ENCODE results near the gene NXPE1. TPM values are rescaled to one million over a fixed set of nuclear protein-coding genes. Genes with fewer than 3 reads are reported as not detected.

The NXPE1 gene
- total RNA-seq, 2 donors from 2014 or later = 210 to 217 TPM

DNA sequence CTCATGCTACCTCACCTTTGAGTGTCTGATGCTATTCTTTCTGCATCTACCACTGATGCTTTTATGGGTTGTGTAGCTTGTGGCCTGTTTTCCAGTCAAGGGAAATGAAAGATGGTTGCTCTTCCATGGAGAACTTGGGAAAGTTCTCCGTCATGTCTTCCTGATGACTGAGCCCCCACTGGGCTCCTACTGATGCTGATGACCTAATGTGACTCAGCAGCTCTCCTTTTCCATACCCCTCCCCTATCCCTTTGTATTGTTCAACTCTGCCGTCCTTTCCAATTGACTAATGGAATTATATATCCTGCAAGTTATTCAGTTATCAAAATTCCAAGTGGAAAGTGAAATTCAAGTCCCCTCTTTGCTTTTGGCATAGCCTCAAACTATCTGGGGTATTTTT lies 75.8 kb downstream of the NXPE1 start:
- intact Hi-C loops (cut with DNase I) = no loop called here
- no peak for DNase-seq
- TF ChIP-seq, protein P1, sequence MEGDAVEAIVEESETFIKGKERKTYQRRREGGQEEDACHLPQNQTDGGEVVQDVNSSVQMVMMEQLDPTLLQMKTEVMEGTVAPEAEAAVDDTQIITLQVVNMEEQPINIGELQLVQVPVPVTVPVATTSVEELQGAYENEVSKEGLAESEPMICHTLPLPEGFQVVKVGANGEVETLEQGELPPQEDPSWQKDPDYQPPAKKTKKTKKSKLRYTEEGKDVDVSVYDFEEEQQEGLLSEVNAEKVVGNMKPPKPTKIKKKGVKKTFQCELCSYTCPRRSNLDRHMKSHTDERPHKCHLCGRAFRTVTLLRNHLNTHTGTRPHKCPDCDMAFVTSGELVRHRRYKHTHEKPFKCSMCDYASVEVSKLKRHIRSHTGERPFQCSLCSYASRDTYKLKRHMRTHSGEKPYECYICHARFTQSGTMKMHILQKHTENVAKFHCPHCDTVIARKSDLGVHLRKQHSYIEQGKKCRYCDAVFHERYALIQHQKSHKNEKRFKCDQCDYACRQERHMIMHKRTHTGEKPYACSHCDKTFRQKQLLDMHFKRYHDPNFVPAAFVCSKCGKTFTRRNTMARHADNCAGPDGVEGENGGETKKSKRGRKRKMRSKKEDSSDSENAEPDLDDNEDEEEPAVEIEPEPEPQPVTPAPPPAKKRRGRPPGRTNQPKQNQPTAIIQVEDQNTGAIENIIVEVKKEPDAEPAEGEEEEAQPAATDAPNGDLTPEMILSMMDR (IDR thresholded peaks at IDR 0.05) = no peak

DNA sequence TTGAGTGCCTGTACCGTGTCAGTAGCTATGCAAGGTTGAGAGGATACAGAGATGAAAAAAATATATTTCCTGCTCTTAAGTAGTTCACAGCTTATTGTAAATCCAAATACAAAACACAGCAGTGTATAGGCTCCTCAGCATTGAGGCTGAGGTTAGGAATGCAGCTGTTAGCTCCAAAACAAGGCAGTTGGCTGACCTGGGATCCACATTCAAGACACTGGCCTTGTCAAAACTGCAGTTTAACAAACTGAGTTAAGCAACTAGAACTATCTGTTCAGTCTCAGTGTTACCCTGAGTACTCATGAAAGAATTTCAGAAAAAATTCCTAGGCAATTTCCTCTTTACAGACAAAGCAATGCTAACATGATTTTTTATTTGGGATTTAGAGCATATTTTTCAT lies 77.6 kb downstream of the NXPE1 start:
- TF ChIP-seq, protein P1 (IDR thresholded peaks at IDR 0.05) = no peak
- Histone ChIP-seq H3K4me1 (no peaks in the 10 kb centered on the region), H3K36me3 (no peaks in the 10 kb centered on the region), H3K9me3 (no peaks in the 10 kb centered on the region), H3K27ac (no peak overlapping the region), H3K27me3 (no peaks in the 10 kb centered on the region), H3K4me3 (no peak overlapping the region), H3K9ac (ENCODE audit: low read depth in 2 of 2, low read length in 2 of 2) (no peak overlapping the region)
- DNase-seq = no peak
- intact Hi-C loops (cut with DNase I) = no loop called here

More for the DNA sequence above, 75.8 kb downstream of the NXPE1 start:
- Histone ChIP-seq H3K4me1 (no peaks in the 10 kb centered on the region), H3K36me3 (no peaks in the 10 kb centered on the region), H3K27me3 (no peaks in the 10 kb centered on the region), H3K9ac (ENCODE audit: low read depth in 2 of 2, low read length in 2 of 2) (no peak overlapping the region), H3K27ac (no peak overlapping the region), H3K9me3 (no peaks in the 10 kb centered on the region), H3K4me3 (no peak overlapping the region)

DNA sequence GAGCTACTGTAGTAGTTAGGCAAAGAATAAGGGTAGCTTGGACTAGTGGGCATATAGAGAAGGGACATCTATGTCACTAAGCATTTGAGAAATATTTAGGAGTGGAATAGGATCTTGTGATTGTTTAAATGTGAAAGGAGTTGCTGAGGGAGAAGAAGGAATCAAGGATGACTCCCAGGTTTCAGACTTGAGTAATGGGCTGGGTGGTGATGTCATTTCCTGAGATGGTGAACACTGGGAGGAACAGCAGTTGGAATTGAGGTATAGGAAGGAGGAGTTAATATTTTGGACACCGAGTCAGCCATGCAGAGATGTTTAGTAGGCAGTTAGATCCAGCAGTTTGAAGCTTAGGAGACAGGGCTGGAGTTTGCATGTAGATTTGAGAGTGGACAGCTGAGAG lies 80.3 kb downstream of the NXPE1 start:
- Histone ChIP-seq H3K36me3 (no peaks in the 10 kb centered on the region), H3K4me1 (no peaks in the 10 kb centered on the region), H3K9ac (ENCODE audit: low read depth in 2 of 2, low read length in 2 of 2) (no peak overlapping the region), H3K27ac (no peak overlapping the region), H3K27me3 (no peaks in the 10 kb centered on the region), H3K9me3 (no peaks in the 10 kb centered on the region), H3K4me3 (no peak overlapping the region)
- no peak for DNase-seq
- intact Hi-C loops (cut with DNase I) = no loop called here
- TF ChIP-seq, protein P1 (IDR thresholded peaks at IDR 0.05) = no peak

DNA sequence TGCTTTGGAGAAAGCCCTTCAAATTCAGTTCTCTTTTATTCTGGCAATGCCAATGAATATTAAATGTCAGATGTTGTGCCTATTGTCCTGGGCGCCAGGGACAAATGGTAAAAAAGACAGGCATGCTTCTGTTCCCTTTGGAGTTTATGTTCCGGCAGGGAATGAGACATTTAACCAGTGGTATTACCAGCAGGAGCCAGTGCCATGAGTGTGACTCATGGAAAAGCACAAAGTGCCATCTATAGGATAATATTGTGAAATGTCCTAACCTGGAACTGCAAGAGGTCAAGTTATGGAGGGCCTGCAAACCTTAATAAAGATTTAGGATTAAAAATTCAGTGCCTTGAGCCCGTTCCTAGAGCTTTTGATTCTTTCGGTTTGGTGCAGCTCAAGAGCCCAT lies 80.9 kb downstream of the NXPE1 start:
- Histone ChIP-seq H3K4me1 (no peaks in the 10 kb centered on the region), H3K36me3 (no peaks in the 10 kb centered on the region), H3K27me3 (no peaks in the 10 kb centered on the region), H3K27ac (no peak overlapping the region), H3K9me3 (no peaks in the 10 kb centered on the region), H3K9ac (ENCODE audit: low read depth in 2 of 2, low read length in 2 of 2) (no peak overlapping the region), H3K4me3 (no peak overlapping the region)
- TF ChIP-seq, protein P1 (IDR thresholded peaks at IDR 0.05) = no peak
- intact Hi-C loops (cut with DNase I) = no loop called here
- no peak for DNase-seq

DNA sequence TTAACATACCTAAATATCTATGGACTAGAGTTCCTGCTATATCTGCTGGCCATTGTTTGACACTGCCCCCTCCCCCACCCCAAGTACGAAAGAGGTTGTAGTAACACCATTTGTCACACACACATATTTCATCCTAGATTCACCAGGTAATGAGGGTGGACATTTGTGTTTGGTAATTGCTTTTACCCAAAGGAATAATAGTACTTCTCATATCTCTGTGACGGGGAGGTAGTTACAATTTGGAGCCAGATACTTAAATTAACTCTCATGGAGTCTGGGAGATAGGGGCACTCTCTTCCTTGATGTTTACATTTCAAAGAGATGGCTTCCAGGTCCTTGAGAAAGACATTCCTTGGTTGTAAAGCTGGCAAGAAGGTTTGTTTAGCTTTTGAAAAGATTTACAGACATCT lies 81.7 kb downstream of the NXPE1 start:
- intact Hi-C loops (cut with DNase I) = no loop called here
- Histone ChIP-seq H3K4me3 (no peak overlapping the region), H3K27me3 (no peaks in the 10 kb centered on the region), H3K4me1 (no peaks in the 10 kb centered on the region), H3K9me3 (no peaks in the 10 kb centered on the region), H3K27ac (no peak overlapping the region), H3K36me3 (no peaks in the 10 kb centered on the region), H3K9ac (ENCODE audit: low read depth in 2 of 2, low read length in 2 of 2) (no peak overlapping the region)
- TF ChIP-seq, protein P1 (IDR thresholded peaks at IDR 0.05) = no peak
- no peak for DNase-seq

DNA sequence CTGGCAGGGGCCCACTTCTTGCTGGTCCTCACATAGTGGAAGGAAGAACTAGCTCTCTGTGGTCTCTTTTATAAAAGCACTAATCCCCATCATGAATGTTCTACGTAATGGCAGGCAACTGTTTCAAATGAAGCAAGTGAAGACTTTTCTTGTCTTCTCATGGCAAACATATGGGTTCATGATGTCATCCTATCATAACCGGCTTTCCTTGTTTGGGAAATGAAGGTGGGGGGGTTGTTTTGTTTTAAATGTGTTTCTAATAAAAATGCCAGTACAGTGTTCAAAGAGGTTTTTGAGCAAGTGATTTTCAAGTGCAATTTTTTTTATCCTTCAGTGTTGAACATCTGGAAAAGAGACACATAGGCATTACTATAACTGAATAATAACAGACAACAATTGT lies 87.0 kb downstream of the NXPE1 start:
- TF ChIP-seq, protein P1 (IDR thresholded peaks at IDR 0.05) = no peak
- Histone ChIP-seq H3K27ac (no peak overlapping the region), H3K4me1 (no peaks in the 10 kb centered on the region), H3K27me3 (no peaks in the 10 kb centered on the region), H3K9ac (ENCODE audit: low read depth in 2 of 2, low read length in 2 of 2) (no peak overlapping the region), H3K9me3 (no peaks in the 10 kb centered on the region), H3K4me3 (no peak overlapping the region), H3K36me3 (no peaks in the 10 kb centered on the region)
- intact Hi-C loops (cut with DNase I) = no loop called here
- no peak for DNase-seq

Data from colonic mucosa (tissue), 4 donors.